ENCODE data around the gene BNIP3.

DNA sequence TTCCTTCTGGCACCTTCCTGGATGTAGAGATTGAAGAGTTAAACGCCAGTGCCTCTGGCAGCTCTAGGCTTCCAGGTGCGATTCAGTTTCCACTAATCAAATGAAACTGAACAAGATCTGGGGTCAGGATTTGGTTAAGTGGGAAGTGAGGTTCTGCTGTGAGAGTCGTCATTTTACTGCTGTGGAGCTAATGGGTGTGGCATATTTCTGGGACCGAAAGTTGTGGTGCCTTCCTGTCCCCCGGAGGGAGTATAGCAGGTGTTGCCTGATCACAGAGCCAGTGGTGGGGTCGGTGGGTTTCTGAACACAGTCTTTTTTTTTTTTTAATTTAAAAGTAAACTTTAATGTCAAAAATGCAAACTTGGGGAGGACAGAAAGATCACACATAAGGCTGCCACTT, 47.0 kb upstream of the BNIP3 start:
- TF ChIP-seq EGR1 (IDR thresholded peaks at IDR 0.05), result no peak
- no peak for TF ChIP-seq CEBPB (IDR thresholded peaks at IDR 0.05)
- no peak for TF ChIP-seq CREB1 (IDR thresholded peaks at IDR 0.05; ENCODE audit: low read depth)
- no peak for TF ChIP-seq USF1 (IDR thresholded peaks at IDR 0.05)
- TF ChIP-seq, protein P1, sequence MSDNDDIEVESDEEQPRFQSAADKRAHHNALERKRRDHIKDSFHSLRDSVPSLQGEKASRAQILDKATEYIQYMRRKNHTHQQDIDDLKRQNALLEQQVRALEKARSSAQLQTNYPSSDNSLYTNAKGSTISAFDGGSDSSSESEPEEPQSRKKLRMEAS (IDR thresholded peaks at IDR 0.05), result no peak
- TF ChIP-seq TAF1 (IDR thresholded peaks at IDR 0.05; ENCODE audit: low read depth), result no peak
- TF ChIP-seq REST (IDR thresholded peaks at IDR 0.05; ENCODE audit: low read depth), result no peak
- no peak for TF ChIP-seq YY1 (IDR thresholded peaks at IDR 0.05; ENCODE audit: low read depth)
- TF ChIP-seq RAD21 (IDR thresholded peaks at IDR 0.05; ENCODE audit: low read depth), result no peak
- TF ChIP-seq EP300 (IDR thresholded peaks at IDR 0.05; ENCODE audit: borderline replicate concordance), result no peak
- no peak for TF ChIP-seq ZBTB7A (IDR thresholded peaks at IDR 0.05; ENCODE audit: low read depth)
- no peak for TF ChIP-seq TEAD4 (IDR thresholded peaks at IDR 0.05)
- TF ChIP-seq TCF12 (IDR thresholded peaks at IDR 0.05; ENCODE audit: low read depth), result no peak
- no peak for TF ChIP-seq FOXM1 (IDR thresholded peaks at IDR 0.05; ENCODE audit: borderline replicate concordance, low read depth)
